NCI-H2029 (cell line): ENCODE measurements around the gene ECT2.
"Not testable (repeated sequence)": the region's sequence is repeated elsewhere in the genome, so short reads cannot be mapped to it uniquely, and the experiment has no call there.

Experiments
- DNase-seq: peaks from one replicate; lab custom pipeline; 2025; lab: John Stamatoyannopoulos, UW

The ECT2 gene

GRCh38 chr3:172813462-172813861, 62.9 kb downstream of the ECT2 start:
- DNase-seq, result no peak

- no peak for DNase-seq
Measured at GRCh38 chr3:172814738-172815137, 64.2 kb downstream of the ECT2 start.

GRCh38 chr3:172815857-172816256, 65.3 kb downstream of the ECT2 start:
- no peak for DNase-seq

- DNase-seq, result no peak
Measured at GRCh38 chr3:172816281-172816680, 65.8 kb downstream of the ECT2 start.

GRCh38 chr3:172816968-172817367, 66.4 kb downstream of the ECT2 start:
- no peak for DNase-seq

GRCh38 chr3:172820492-172820891, 70.0 kb downstream of the ECT2 start:
- no peak for DNase-seq

- DNase-seq, result no peak
Measured at GRCh38 chr3:172824229-172824628, 73.7 kb downstream of the ECT2 start.

- not testable (repeated sequence) for DNase-seq
Measured at GRCh38 chr3:172827231-172827630, 76.7 kb downstream of the ECT2 start.

- DNase-seq, result no peak
Measured at GRCh38 chr3:172832983-172833382, 82.5 kb downstream of the ECT2 start.

GRCh38 chr3:172836390-172836997, 86.0 kb downstream of the ECT2 start:
- DNase-seq, result no peak

- DNase-seq, result no peak
Measured at GRCh38 chr3:172839679-172840078, 89.2 kb downstream of the ECT2 start.

GRCh38 chr3:172840463-172840862, 89.9 kb downstream of the ECT2 start:
- DNase-seq, result no peak

- no peak for DNase-seq
Measured at GRCh38 chr3:172840913-172841312, 90.4 kb downstream of the ECT2 start.

GRCh38 chr3:172844428-172844827, 93.9 kb downstream of the ECT2 start:
- no peak for DNase-seq

- no peak for DNase-seq
Measured at GRCh38 chr3:172846103-172846561, 95.6 kb downstream of the ECT2 start.

GRCh38 chr3:172846706-172847105, 96.2 kb downstream of the ECT2 start:
- no peak for DNase-seq

- DNase-seq, result no peak
Measured at GRCh38 chr3:172847292-172847691, 96.8 kb downstream of the ECT2 start.

- no peak for DNase-seq
Measured at GRCh38 chr3:172848910-172849309, 98.4 kb downstream of the ECT2 start.

- DNase-seq, result no peak
Measured at GRCh38 chr3:172853005-172853404, 102.5 kb downstream of the ECT2 start.

GRCh38 chr3:172853921-172854666, 103.6 kb downstream of the ECT2 start:
- no peak for DNase-seq

- no peak for DNase-seq
Measured at GRCh38 chr3:172855037-172855436, 104.5 kb downstream of the ECT2 start.

GRCh38 chr3:172856795-172857742, 106.5 kb downstream of the ECT2 start:
- no peak for DNase-seq

GRCh38 chr3:172859041-172859440, 108.5 kb downstream of the ECT2 start:
- no peak for DNase-seq
